MCF 10A (cell line): ENCODE results near the gene CENPL. TPM values are rescaled to one million over a fixed set of nuclear protein-coding genes. Genes with fewer than 3 reads are reported as not detected.

Experiments used
- BruUV-seq: library from RNA; stranded (reverse); fragments of 400-500 nt; replicated peaks from 2 replicates; lab custom pipeline; 2021; lab: Mats Ljungman, UMichigan
- CTCF ChIA-PET: fragments of 300-600 bp; sonication (Branson Sonifier 250); formaldehyde crosslinking; extraction: SDS; loops from one replicate; lab custom pipeline; 2021; ENCODE audit warnings: antibody characterized with exemption, inconsistent platforms; lab: Yijun Ruan, JAX
- POLR2A ChIA-PET: fragments of 300-600, 350-650 bp; sonication (Branson Sonifier 250); formaldehyde crosslinking; extraction: SDS; loops from one replicate; lab custom pipeline; 2020; ENCODE audit warnings: antibody characterized with exemption, inconsistent platforms; lab: Yijun Ruan, JAX
- DNase-seq: peaks from one replicate; pipeline ENCODE4 v3.0.0-alpha.2; 2018; ENCODE audit not compliant: unreplicated experiment
- H3K27ac Mint-ChIP-seq: one replicate; pipeline ENCODE4 v1.8.0; 2022; ENCODE audit warnings: mild to moderate bottlenecking, low read depth, mixed read lengths; ENCODE audit not compliant: unreplicated experiment
- H3K27me3 Mint-ChIP-seq: one replicate; pipeline ENCODE4 v1.8.0; 2022; ENCODE audit warnings: mixed read lengths; ENCODE audit not compliant: insufficient read depth, unreplicated experiment
- H3K36me3 Mint-ChIP-seq: one replicate; pipeline ENCODE4 v1.8.0; 2022; ENCODE audit warnings: mild to moderate bottlenecking, moderate library complexity, mixed read lengths; ENCODE audit not compliant: insufficient read depth, unreplicated experiment
- H3K4me1 Mint-ChIP-seq: one replicate; pipeline ENCODE4 v1.8.0; 2022; ENCODE audit warnings: mixed read lengths; ENCODE audit not compliant: insufficient read depth, unreplicated experiment
- H3K4me3 Mint-ChIP-seq: one replicate; pipeline ENCODE4 v1.8.0; 2022; ENCODE audit warnings: mild to moderate bottlenecking, moderate library complexity, mixed read lengths; ENCODE audit not compliant: unreplicated experiment
- H3K9me3 Mint-ChIP-seq: one replicate; pipeline ENCODE4 v1.8.0; 2022; ENCODE audit warnings: mixed read lengths; ENCODE audit not compliant: unreplicated experiment
- intact Hi-C: fragments of 100-400 bp; cut with micrococcal nuclease; formaldehyde crosslinking; loops from 2 replicates; pipeline ENCODE4 v1.14.1; 2022
- total RNA-seq: library from RNA; stranded (reverse); gene quantifications from 2 replicates; pipeline ENCODE4 v1.2.3, GENCODE V29; 2022
- TF ChIP-seq, protein P1 (sequence below): fragments of 200-600 bp; IDR thresholded peaks from one replicate; pipeline ENCODE4 v1.8.0; 2022; ENCODE audit warnings: antibody characterized with exemption, mild to moderate bottlenecking; ENCODE audit not compliant: unreplicated experiment

The CENPL gene
- total RNA-seq, 1 experiment from 2014 or later = 24.5 TPM

DNA sequence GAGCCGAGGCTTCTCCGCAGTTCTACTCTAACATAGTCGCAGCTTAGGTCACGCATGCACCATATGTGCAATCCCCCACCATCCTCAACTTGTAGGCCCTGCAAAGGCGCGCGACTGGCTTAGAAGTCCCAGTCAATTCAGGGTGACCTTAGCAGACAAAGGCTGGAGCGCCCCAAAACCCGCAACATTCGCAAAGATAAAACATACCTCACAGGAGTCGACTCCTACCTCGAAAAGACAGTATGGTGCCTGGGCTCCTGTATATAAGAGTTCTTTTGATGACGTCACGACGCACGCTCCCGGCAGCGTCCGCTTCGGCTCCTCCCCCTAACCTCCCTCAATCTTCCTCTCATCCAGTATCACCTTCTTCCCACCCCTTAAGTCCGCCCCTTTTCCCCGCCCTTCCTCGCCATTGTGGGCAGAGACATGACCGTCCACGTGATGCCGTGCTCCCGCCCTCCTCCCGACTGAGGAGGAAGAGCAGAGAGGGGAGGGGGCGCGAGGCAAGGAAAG, 43.1 kb upstream of the CENPL start, which contains the start of gene GAS5:
GAS5 (minus strand) TSS at position 237 of the 513 bp plus-strand sequence.
- H3K4me3 Mint-ChIP-seq = peak within 1 kb of the TSS; percentile 94
- no peaks in the 10 kb centered on the region for H3K27me3 Mint-ChIP-seq
- TF ChIP-seq, protein P1, sequence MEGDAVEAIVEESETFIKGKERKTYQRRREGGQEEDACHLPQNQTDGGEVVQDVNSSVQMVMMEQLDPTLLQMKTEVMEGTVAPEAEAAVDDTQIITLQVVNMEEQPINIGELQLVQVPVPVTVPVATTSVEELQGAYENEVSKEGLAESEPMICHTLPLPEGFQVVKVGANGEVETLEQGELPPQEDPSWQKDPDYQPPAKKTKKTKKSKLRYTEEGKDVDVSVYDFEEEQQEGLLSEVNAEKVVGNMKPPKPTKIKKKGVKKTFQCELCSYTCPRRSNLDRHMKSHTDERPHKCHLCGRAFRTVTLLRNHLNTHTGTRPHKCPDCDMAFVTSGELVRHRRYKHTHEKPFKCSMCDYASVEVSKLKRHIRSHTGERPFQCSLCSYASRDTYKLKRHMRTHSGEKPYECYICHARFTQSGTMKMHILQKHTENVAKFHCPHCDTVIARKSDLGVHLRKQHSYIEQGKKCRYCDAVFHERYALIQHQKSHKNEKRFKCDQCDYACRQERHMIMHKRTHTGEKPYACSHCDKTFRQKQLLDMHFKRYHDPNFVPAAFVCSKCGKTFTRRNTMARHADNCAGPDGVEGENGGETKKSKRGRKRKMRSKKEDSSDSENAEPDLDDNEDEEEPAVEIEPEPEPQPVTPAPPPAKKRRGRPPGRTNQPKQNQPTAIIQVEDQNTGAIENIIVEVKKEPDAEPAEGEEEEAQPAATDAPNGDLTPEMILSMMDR = no peak
- CTCF ChIA-PET = interaction anchor here (0.6 to 1.8 kb wide), 7 partner anchors 20 to 1545 kb away, joined by 3 to 8 read pairs (median 5); no protein-coding TSS in a partner anchor
- BruUV-seq = no TSS peak
- intact Hi-C loops = loop anchor here (1.0 to 5.0 kb wide), 6 partner anchors 79 to 438 kb away; partner anchors contain the start of gene RABGAP1L
- H3K27ac Mint-ChIP-seq = peak within 1 kb of the TSS; percentile 96
- POLR2A ChIA-PET = interaction anchor here (0.6 to 7.7 kb wide), 77 partner anchors 8 to 1525 kb away, joined by 3 to 118 read pairs (median 4); partner anchors contain the start of genes CACYBP, CENPL, DARS2 and KLHL20
- H3K9me3 Mint-ChIP-seq = no peaks in the 10 kb centered on the region
- peaks cover 74% of the 10 kb centered on the region for H3K36me3 Mint-ChIP-seq
- peak; percentile 100 for DNase-seq
- peaks cover 55% of the 10 kb centered on the region for H3K4me1 Mint-ChIP-seq

- H3K36me3 Mint-ChIP-seq = peaks cover 80% of the 10 kb centered on the region
- peak overlapping the region; percentile 96 for H3K27ac Mint-ChIP-seq
- ChIA-PET POLR2A (interaction anchor here (0.7 to 7.7 kb wide), 32 partner anchors 11 to 1133 kb away, joined by 3 to 118 read pairs (median 9); partner anchors contain the start of genes CACYBP, CENPL, DARS2 and KLHL20), CTCF (no interaction called here)
- H3K27me3 Mint-ChIP-seq = no peaks in the 10 kb centered on the region
- TSS peak; percentile 56 for BruUV-seq
- H3K4me3 Mint-ChIP-seq = peak overlapping the region; percentile 94
- TF ChIP-seq, protein P1 = no peak
- H3K4me1 Mint-ChIP-seq = peaks cover 51% of the 10 kb centered on the region
- no peak for DNase-seq
- H3K9me3 Mint-ChIP-seq = no peaks in the 10 kb centered on the region
- intact Hi-C loops = loop anchor here (5.0 kb wide), 3 partner anchors 80 to 350 kb away; partner anchors contain the start of gene RABGAP1L
Measured at GRCh38 chr1:173867141-173867752, 42.6 kb upstream of the CENPL start.

DNA sequence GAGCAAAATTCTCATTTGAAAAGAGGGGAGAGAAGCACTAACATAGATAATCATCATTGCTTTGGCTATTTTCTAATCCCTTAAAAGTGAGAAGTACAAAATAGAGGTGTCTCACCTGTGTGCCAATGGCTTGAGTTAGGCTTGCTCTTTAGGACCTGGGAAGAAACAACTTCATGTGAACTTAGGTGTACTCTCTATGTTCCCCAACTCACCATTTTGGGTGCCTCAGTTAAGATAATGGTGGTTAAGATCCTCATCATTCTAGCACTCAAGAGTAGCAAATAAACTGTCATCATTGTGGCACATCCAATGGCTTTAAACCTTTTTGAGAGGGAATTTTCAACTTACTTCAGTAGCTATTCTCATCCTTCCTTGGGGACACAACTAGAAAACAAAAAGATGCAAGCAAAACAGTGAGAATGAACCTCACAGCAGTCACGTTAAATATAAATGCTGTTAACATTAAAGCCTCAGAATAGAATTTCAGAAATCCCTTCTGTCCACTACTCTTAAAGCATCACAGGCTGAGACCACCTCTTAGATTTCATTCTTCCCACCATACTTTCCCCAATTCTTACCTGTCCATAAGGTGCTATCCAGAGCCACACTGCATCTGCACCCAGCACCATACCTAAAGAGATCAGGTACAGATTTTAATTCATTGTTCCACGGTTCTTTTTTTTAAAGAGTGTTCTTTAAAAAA, 41.9 kb upstream of the CENPL start:
- H3K9me3 Mint-ChIP-seq = no peaks in the 10 kb centered on the region
- H3K4me3 Mint-ChIP-seq = peak overlapping the region; percentile 94
- intact Hi-C loops = loop anchor here (5.0 kb wide), 3 partner anchors 81 to 351 kb away; partner anchors contain the start of gene RABGAP1L
- peak overlapping the region; percentile 96 for H3K27ac Mint-ChIP-seq
- H3K36me3 Mint-ChIP-seq = peaks cover 83% of the 10 kb centered on the region
- BruUV-seq = no TSS peak
- TF ChIP-seq, protein P1 = no peak
- peak; percentile 30 for DNase-seq
- no peaks in the 10 kb centered on the region for H3K27me3 Mint-ChIP-seq
- ChIA-PET POLR2A (interaction anchor here (0.6 to 7.7 kb wide), 15 partner anchors 10 to 447 kb away, joined by 3 to 118 read pairs (median 7); partner anchors contain the start of genes CENPL, DARS2, PRDX6 and RABGAP1L), CTCF (interaction anchor here (1.6 to 2.3 kb wide), 2 partner anchors 351 to 436 kb away, joined by 6 to 7 read pairs; no protein-coding TSS in a partner anchor)
- H3K4me1 Mint-ChIP-seq = peaks cover 50% of the 10 kb centered on the region
